ENCODE measurements around the gene PGA4.
"Not testable (repeated sequence)": the region's sequence is repeated elsewhere in the genome, so short reads cannot be mapped to it uniquely, and the experiment has no call there.

Gene PGA4

GRCh38 chr11:61207636-61208310 lies 14.4 kb upstream of the PGA4 start:
- not testable (repeated sequence) for DNase-seq

GRCh38 chr11:61210629-61211028 lies 11.5 kb upstream of the PGA4 start:
- DNase-seq = not testable (repeated sequence)

- DNase-seq = not testable (repeated sequence)
Measured at GRCh38 chr11:61211327-61211952, 10.7 kb upstream of the PGA4 start.

GRCh38 chr11:61212202-61212601 lies 9.9 kb upstream of the PGA4 start:
- DNase-seq = not testable (repeated sequence)

- not testable (repeated sequence) for DNase-seq
Measured at GRCh38 chr11:61213711-61214324, 8.3 kb upstream of the PGA4 start.

- not testable (repeated sequence) for DNase-seq
Measured at GRCh38 chr11:61218306-61218705, 3.8 kb upstream of the PGA4 start.

- DNase-seq = not testable (repeated sequence)
Measured at GRCh38 chr11:61219016-61219415, 3.1 kb upstream of the PGA4 start.

- DNase-seq = not testable (repeated sequence)
Measured at GRCh38 chr11:61222692-61223091, 545 bp downstream of the PGA4 start.

- not testable (repeated sequence) for DNase-seq
Measured at GRCh38 chr11:61226457-61227137, 4.5 kb downstream of the PGA4 start.

- not testable (repeated sequence) for DNase-seq
Measured at GRCh38 chr11:61229458-61229857, 7.3 kb downstream of the PGA4 start.

- DNase-seq = not testable (repeated sequence)
Measured at GRCh38 chr11:61231033-61231432, 8.9 kb downstream of the PGA4 start.

- not testable (repeated sequence) for DNase-seq
Measured at GRCh38 chr11:61231585-61231984, 9.4 kb downstream of the PGA4 start.

GRCh38 chr11:61232548-61233145 lies 10.5 kb downstream of the PGA4 start:
- not testable (repeated sequence) for DNase-seq

- not testable (repeated sequence) for DNase-seq
Measured at GRCh38 chr11:61237130-61237529, 15.0 kb downstream of the PGA4 start.

- DNase-seq = not testable (repeated sequence)
Measured at GRCh38 chr11:61240288-61240687, 18.1 kb downstream of the PGA4 start.

GRCh38 chr11:61240875-61241274 lies 18.7 kb downstream of the PGA4 start, which contains the start of gene PGA5:
Gene PGA5, plus strand, starts transcription at chr11:61241175. Its CDS starts 52 bp downstream, at chr11:61241227.
- DNase-seq = not testable (repeated sequence)

GRCh38 chr11:61241526-61241925 lies 19.4 kb downstream of the PGA4 start:
- not testable (repeated sequence) for DNase-seq

GRCh38 chr11:61245284-61245964 lies 23.3 kb downstream of the PGA4 start:
- not testable (repeated sequence) for DNase-seq

GRCh38 chr11:61248071-61248470 lies 25.9 kb downstream of the PGA4 start:
- DNase-seq = not testable (repeated sequence)

- DNase-seq = not testable (repeated sequence)
Measured at GRCh38 chr11:61249201-61249600, 27.1 kb downstream of the PGA4 start.

- not testable (repeated sequence) for DNase-seq
Measured at GRCh38 chr11:61250796-61251765, 28.9 kb downstream of the PGA4 start.

Measured in NCI-H446 (cell line).